Liver (tissue), 9 donors: ENCODE data around the gene HTR1E. TPM values are rescaled to one million over a fixed set of nuclear protein-coding genes. Genes with fewer than 3 reads are reported as not detected.

ENCODE experiments used
- DNase-seq: peaks from one replicate; pipeline ENCODE4 v3.0.0-alpha.2; 2017; ENCODE audit warnings: low spot score
- H3K27ac ChIP-seq, 2 donors: one replicate each; pipeline ENCODE4 v1.7.0; 2013; ENCODE audit warnings: inconsistent platforms in 2 of 2, low read length in 2 of 2, control low read depth in 1 of 2, low read depth in 1 of 2, mild to moderate bottlenecking in 1 of 2
- H3K27me3 ChIP-seq, 4 donors: one replicate each; pipeline versions ENCODE4 v1.6.1 to v1.7.0; 2013; ENCODE audit warnings: low read length in 3 of 4, inconsistent platforms in 1 of 4, mild to moderate bottlenecking in 1 of 4, moderate library complexity in 1 of 4; ENCODE audit not compliant: control insufficient read depth in 4 of 4, insufficient read depth in 4 of 4
- H3K36me3 ChIP-seq, 4 donors: one replicate each; pipeline versions ENCODE4 v1.6.1 to v1.7.0; 2013; ENCODE audit warnings: low read length in 3 of 4, mild to moderate bottlenecking in 3 of 4, low read depth in 1 of 4, moderate library complexity in 1 of 4; ENCODE audit not compliant: control insufficient read depth in 4 of 4, insufficient read depth in 3 of 4
- H3K4me1 ChIP-seq, 4 donors: one replicate each; pipeline versions ENCODE4 v1.6.1 to v1.7.0; 2013; ENCODE audit warnings: low read length in 3 of 4, mild to moderate bottlenecking in 3 of 4, moderate library complexity in 1 of 4; ENCODE audit not compliant: control insufficient read depth in 4 of 4, insufficient read depth in 4 of 4
- H3K4me3 ChIP-seq, 3 donors: one replicate each; pipeline versions ENCODE4 v1.6.1 to v1.7.0; 2013; ENCODE audit warnings: low read length in 3 of 3, control low read depth in 1 of 3, low read depth in 1 of 3, mild to moderate bottlenecking in 1 of 3
- H3K9ac ChIP-seq, 2 donors: one replicate each; pipeline ENCODE4 v1.7.0; 2013; ENCODE audit warnings: low read length in 2 of 2, mild to moderate bottlenecking in 2 of 2, moderate library complexity in 2 of 2, control low read depth in 1 of 2, low read depth in 1 of 2
- H3K9me3 ChIP-seq, 4 donors: one replicate each; pipeline versions ENCODE4 v1.6.1 to v1.7.0; 2013; ENCODE audit warnings: low read length in 3 of 4; ENCODE audit not compliant: control insufficient read depth in 4 of 4
- ATF3 ChIP-seq: IDR thresholded peaks from 2 replicates; pipeline ENCODE4 v1.6.1; 2016; ENCODE audit warnings: antibody characterized with exemption
- CTCF ChIP-seq: fragments of 150-350 bp; IDR thresholded peaks from 2 replicates; pipeline ENCODE4 v1.5.1; 2017; ENCODE audit warnings: improper control_type of control experiment, low read depth, low read length; ENCODE audit not compliant: missing input control
- EGR1 ChIP-seq, 2 donors: IDR thresholded peaks; 2 replicates each; pipeline ENCODE4 v1.6.1; 2016 to 2018; ENCODE audit warnings: antibody characterized with exemption in 2 of 2, low read depth in 2 of 2
- FOXA1 ChIP-seq: IDR thresholded peaks from 2 replicates; pipeline ENCODE4 v1.6.1; 2016; ENCODE audit warnings: antibody characterized with exemption
- FOXA2 ChIP-seq: IDR thresholded peaks from 2 replicates; pipeline ENCODE4 v1.6.1; 2016; ENCODE audit warnings: antibody characterized with exemption
- GABPA ChIP-seq, 2 donors: IDR thresholded peaks in 1 of 2; conservative IDR thresholded peaks in 1 of 2; 2 replicates each; pipeline ENCODE4 v1.6.1; 2016; ENCODE audit warnings: antibody characterized with exemption in 2 of 2, mild to moderate bottlenecking in 1 of 2, moderate library complexity in 1 of 2
- HNF4G ChIP-seq: IDR thresholded peaks from 2 replicates; pipeline ENCODE4 v1.6.1; 2016; ENCODE audit warnings: antibody characterized with exemption
- JUND ChIP-seq, 2 donors: IDR thresholded peaks; 2 replicates each; pipeline ENCODE4 v1.6.1; 2016; ENCODE audit warnings: antibody characterized with exemption in 2 of 2
- MAX ChIP-seq: IDR thresholded peaks from 2 replicates; pipeline ENCODE4 v1.6.1; 2016; ENCODE audit warnings: antibody characterized with exemption
- NR2F2 ChIP-seq: IDR thresholded peaks from 2 replicates; pipeline ENCODE4 v1.6.1; 2016; ENCODE audit warnings: antibody characterized with exemption
- RAD21 ChIP-seq, 2 donors: IDR thresholded peaks; 2 replicates each; pipeline ENCODE4 v1.6.1; 2016; ENCODE audit warnings: antibody characterized with exemption in 2 of 2, mild to moderate bottlenecking in 2 of 2
- RXRA ChIP-seq, 2 donors: IDR thresholded peaks; 2 replicates each; pipeline ENCODE4 v1.6.1; 2017 to 2018; ENCODE audit warnings: antibody characterized with exemption in 2 of 2, mild to moderate bottlenecking in 1 of 2
- SP1 ChIP-seq: IDR thresholded peaks from 2 replicates; pipeline ENCODE4 v1.6.1; 2018; ENCODE audit warnings: antibody characterized with exemption, mild to moderate bottlenecking
- TAF1 ChIP-seq: conservative IDR thresholded peaks from 2 replicates; pipeline ENCODE4 v1.6.1; 2016; ENCODE audit warnings: antibody characterized with exemption, mild to moderate bottlenecking
- YY1 ChIP-seq: IDR thresholded peaks from 2 replicates; pipeline ENCODE4 v1.6.1; 2016; ENCODE audit warnings: antibody characterized with exemption, mild to moderate bottlenecking
- ZBTB33 ChIP-seq: IDR thresholded peaks from 2 replicates; pipeline ENCODE4 v1.6.1; 2016; ENCODE audit warnings: antibody characterized with exemption
- WGBS: extraction: QIAGEN DNeasy Blood & Tissue Kit; methylation state at CpG from one replicate; pipeline ENCODE4 v1.1.7; 2013; 5-methylcytosine and 5-hydroxymethylcytosine counted together
- polyA plus RNA-seq, 2 donors: library from polyadenylated mRNA; stranded (reverse) in 1 of 2; unstranded in 1 of 2; fragments of 200-250 nt in 1 of 2; fragments of >200 nt in 1 of 2; fragmentation: Nextera tagmentation in 1 of 2; extraction: Ambion mirVana in 1 of 2; gene quantifications; one replicate each; pipeline versions ENCODE4 v1.2.1 to v1.2.3, GENCODE V29; 2013 to 2015
- total RNA-seq, 2 donors: library from RNA; depleted of rRNA; stranded (reverse); fragments of >200 nt; gene quantifications; one replicate each; pipeline ENCODE4 v1.2.3, GENCODE V29; 2014
- donor health status: healthy.
- donor health status: healthy.
- donor health status: healthy.
- donor health status: healthy.
- donor health status: healthy.

The HTR1E gene
- total and polyA plus RNA-seq, 4 donors, result not detected

GRCh38 chr6:86963352-86963751 is 26.0 kb downstream of the HTR1E start:
- H3K27me3 ChIP-seq, result no peaks in the 10 kb centered on the region
- no peak overlapping the region for H3K27ac ChIP-seq
- 94% methylated on average over 2 of the region's 2 CpGs for WGBS
- no peak overlapping the region for H3K4me3 ChIP-seq
- TF ChIP-seq TAF1 (no peak), FOXA1 (no peak), ZBTB33 (no peak), RXRA (IDR thresholded peaks at IDR 0.05) (no peak), EGR1 (IDR thresholded peaks at IDR 0.05; ENCODE audit: low read depth in 2 of 2) (no peak), GABPA (IDR thresholded peaks at IDR 0.05 in 1 of 2, conservative IDR thresholded peaks at IDR 0.05 in 1 of 2) (no peak)
- H3K9me3 ChIP-seq, result no peaks in the 10 kb centered on the region
- no peaks in the 10 kb centered on the region for H3K4me1 ChIP-seq
- H3K9ac ChIP-seq, result no peak overlapping the region
- H3K36me3 ChIP-seq, result no peaks in the 10 kb centered on the region
- no peak for DNase-seq

GRCh38 chr6:86964029-86964579 is 26.8 kb downstream of the HTR1E start:
- 85% methylated on average over 4 of the region's 4 CpGs for WGBS
- DNase-seq, result no peak
- TF ChIP-seq FOXA1 (no peak), EGR1 (IDR thresholded peaks at IDR 0.05; ENCODE audit: low read depth in 2 of 2) (no peak), ATF3 (no peak), NR2F2 (no peak), HNF4G (no peak), RAD21 (IDR thresholded peaks at IDR 0.05) (no peak), YY1 (no peak), SP1 (no peak), GABPA (IDR thresholded peaks at IDR 0.05 in 1 of 2, conservative IDR thresholded peaks at IDR 0.05 in 1 of 2) (no peak), MAX (no peak), RXRA (IDR thresholded peaks at IDR 0.05) (no peak), ZBTB33 (no peak), CTCF (no peak), FOXA2 (no peak), JUND (IDR thresholded peaks at IDR 0.05) (no peak), TAF1 (no peak)
- H3K4me3 ChIP-seq, result no peak overlapping the region
- no peak overlapping the region for H3K9ac ChIP-seq
- no peaks in the 10 kb centered on the region for H3K36me3 ChIP-seq
- peaks cover 0 to 2% (median 0%) of the 10 kb centered on the region in 4 donors for H3K27me3 ChIP-seq
- H3K27ac ChIP-seq, result no peak overlapping the region
- no peaks in the 10 kb centered on the region for H3K9me3 ChIP-seq
- H3K4me1 ChIP-seq, result no peaks in the 10 kb centered on the region
